ENCODE measurements around the gene ENTPD1. TPM values are rescaled to one million over a fixed set of nuclear protein-coding genes. Genes with fewer than 3 reads are reported as not detected.

The ENTPD1 gene
- total and polyA plus RNA-seq, 9 of the 15 experiments (the other 6 are each of a cell fraction or from before 2014, with no cell fraction given), result 0.07 to 1.5 (median 0.37) TPM

DNA sequence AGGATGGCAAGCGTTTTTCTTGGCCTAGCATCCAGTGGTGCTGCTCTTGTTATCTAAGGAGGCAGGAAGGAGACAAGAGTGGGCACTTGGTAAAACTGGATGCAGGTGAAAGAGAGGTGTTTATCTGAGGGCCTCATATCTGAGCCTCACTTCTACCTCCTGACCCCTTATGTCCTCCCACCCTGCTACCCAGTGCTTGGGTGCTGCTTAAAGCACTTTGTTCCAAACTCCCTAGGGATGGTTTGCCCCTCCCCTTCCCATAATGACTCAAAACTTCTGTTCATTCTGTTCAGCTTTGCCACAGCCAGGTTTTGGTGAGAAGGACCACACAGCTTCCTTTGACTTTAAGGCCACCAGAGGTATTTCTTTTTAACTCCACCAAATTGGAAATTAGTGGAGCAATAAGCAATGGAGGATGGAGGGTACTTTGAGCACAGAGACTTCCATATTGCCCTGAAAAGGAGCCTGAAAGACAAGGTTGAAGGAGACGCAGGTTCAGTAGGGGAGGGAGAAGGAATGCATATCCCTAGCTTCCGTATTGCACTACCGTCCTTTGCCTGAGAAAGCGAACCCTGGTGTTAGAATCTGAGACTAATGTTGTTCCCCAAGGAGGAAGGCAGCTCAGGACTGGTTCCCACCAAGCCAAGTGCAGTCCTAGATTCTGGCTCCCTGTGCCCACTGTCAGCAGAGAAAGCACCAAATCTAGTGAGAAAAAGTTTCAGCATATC lies 30.1 kb downstream of the ENTPD1 start (continued):
- TF ChIP-seq, protein P1, sequence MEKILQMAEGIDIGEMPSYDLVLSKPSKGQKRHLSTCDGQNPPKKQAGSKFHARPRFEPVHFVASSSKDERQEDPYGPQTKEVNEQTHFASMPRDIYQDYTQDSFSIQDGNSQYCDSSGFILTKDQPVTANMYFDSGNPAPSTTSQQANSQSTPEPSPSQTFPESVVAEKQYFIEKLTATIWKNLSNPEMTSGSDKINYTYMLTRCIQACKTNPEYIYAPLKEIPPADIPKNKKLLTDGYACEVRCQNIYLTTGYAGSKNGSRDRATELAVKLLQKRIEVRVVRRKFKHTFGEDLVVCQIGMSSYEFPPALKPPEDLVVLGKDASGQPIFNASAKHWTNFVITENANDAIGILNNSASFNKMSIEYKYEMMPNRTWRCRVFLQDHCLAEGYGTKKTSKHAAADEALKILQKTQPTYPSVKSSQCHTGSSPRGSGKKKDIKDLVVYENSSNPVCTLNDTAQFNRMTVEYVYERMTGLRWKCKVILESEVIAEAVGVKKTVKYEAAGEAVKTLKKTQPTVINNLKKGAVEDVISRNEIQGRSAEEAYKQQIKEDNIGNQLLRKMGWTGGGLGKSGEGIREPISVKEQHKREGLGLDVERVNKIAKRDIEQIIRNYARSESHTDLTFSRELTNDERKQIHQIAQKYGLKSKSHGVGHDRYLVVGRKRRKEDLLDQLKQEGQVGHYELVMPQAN (IDR thresholded peaks at IDR 0.05; ENCODE audit: borderline replicate concordance), result no peak
- no peak for TF ChIP-seq BHLHE40 (IDR thresholded peaks at IDR 0.05; ENCODE audit: low read length)
- TF ChIP-seq PCBP2 (IDR thresholded peaks at IDR 0.05; ENCODE audit: low read depth, low read length, poor library complexity, severe bottlenecking), result no peak
- TF ChIP-seq SMARCE1 (IDR thresholded peaks at IDR 0.05), result no peak
- no peak for TF ChIP-seq CBFA2T3 (IDR thresholded peaks at IDR 0.05)

DNA sequence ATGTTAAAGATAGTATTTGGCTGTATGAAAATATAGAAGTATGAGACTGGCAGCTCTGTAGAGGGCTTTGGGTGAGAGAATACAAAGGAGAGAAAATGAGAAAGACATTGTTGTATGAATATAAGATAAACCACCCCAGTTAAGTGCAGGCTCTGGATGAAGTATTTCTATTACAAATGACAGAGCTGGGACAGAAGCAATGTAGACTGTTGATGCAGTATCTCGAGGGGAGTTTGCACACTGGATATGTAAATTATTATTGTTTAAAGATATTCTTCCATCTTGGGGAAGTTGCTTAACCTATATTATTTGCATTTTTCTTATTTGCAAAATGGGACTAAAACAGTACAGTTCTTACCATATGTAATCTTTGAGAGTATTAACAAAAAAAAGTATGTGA lies 31.5 kb downstream of the ENTPD1 start:
- intact Hi-C loops (cut with micrococcal nuclease) (no loop called here), in situ Hi-C loops (cut with MboI) (no loop called here)
- ATAC-seq (no peak), FAIRE-seq (no peak), DNase-seq (ENCODE audit: extremely low read depth in 1 of 4, low spot score in 3 of 4) (no peak)
- Histone ChIP-seq H2AFZ (ENCODE audit: low read depth, low read length) (no peak overlapping the region), H4K20me1 (replicated peaks; ENCODE audit: control insufficient read depth, insufficient read depth, low read length) (no peaks in the 10 kb centered on the region), H3K4me1 (replicated peaks in 1 of 2; ENCODE audit: control insufficient read depth in 2 of 2, insufficient read depth in 2 of 2, low read length in 2 of 2) (no peaks in the 10 kb centered on the region), H3K9ac (ENCODE audit: insufficient read depth in 1 of 2, low read depth in 2 of 2, low read length in 2 of 2) (no peak overlapping the region), H3K27ac (ENCODE audit: extremely low read depth, low read depth, low read length) (no peak overlapping the region), H3K36me3 (ENCODE audit: control insufficient read depth, insufficient read depth, low read length) (no peaks in the 10 kb centered on the region), H3K79me2 (ENCODE audit: control insufficient read depth, insufficient read depth, low read length) (no peaks in the 10 kb centered on the region), H3K4me2 (ENCODE audit: insufficient read depth, low read length) (no peak overlapping the region), H3K9me3 (replicated peaks; ENCODE audit: control insufficient read depth, insufficient read depth, low read depth, low read length) (no peaks in the 10 kb centered on the region), H3K9me1 (ENCODE audit: control insufficient read depth, insufficient read depth, low read length) (no peaks in the 10 kb centered on the region), H3K27me3 (ENCODE audit: control insufficient read depth in 2 of 2, insufficient read depth in 2 of 2, low read length in 2 of 2) (peaks cover 0 to 8% of the 10 kb centered on the region in 2 experiments; a peak in 1 of 5 replicates), H3K4me3 (no peak overlapping the region)
- no TSS peak for BruUV-seq (replicated peaks)
- 0% methylated on average over 1 of the region's 1 CpG for WGBS (ENCODE audit: insufficient coverage, low coverage, missing lambda C conversion rate)
- ChIA-PET CTCF (ENCODE audit: low intra/inter-chr PET ratio) (no interaction called here), POLR2A (no interaction called here)
- TF ChIP-seq TAF1 (IDR thresholded peaks at IDR 0.05; ENCODE audit: control insufficient read depth, extremely low read depth, insufficient read depth, low read length, severe bottlenecking) (no peak), DDX20 (tag; IDR thresholded peaks at IDR 0.05; ENCODE audit: low read depth) (no peak), FOXP1 (CRISPR knock-in tag; IDR thresholded peaks at IDR 0.05) (no peak), SMARCB1 (IDR thresholded peaks at IDR 0.05; ENCODE audit: insufficient read length, low read depth) (no peak), NFE2 (IDR thresholded peaks at IDR 0.05; ENCODE audit: low read depth) (no peak), ATF2 (CRISPR knock-in tag; IDR thresholded peaks at IDR 0.05) (no peak), ZBTB17 (CRISPR knock-in tag; IDR thresholded peaks at IDR 0.05) (no peak), CCNT2 (IDR thresholded peaks at IDR 0.05; ENCODE audit: borderline replicate concordance, extremely low read depth, insufficient read length, low read depth, low read length) (no peak), TRIM28 (IDR thresholded peaks at IDR 0.05) (no peak)
- TF ChIP-seq, protein P2, sequence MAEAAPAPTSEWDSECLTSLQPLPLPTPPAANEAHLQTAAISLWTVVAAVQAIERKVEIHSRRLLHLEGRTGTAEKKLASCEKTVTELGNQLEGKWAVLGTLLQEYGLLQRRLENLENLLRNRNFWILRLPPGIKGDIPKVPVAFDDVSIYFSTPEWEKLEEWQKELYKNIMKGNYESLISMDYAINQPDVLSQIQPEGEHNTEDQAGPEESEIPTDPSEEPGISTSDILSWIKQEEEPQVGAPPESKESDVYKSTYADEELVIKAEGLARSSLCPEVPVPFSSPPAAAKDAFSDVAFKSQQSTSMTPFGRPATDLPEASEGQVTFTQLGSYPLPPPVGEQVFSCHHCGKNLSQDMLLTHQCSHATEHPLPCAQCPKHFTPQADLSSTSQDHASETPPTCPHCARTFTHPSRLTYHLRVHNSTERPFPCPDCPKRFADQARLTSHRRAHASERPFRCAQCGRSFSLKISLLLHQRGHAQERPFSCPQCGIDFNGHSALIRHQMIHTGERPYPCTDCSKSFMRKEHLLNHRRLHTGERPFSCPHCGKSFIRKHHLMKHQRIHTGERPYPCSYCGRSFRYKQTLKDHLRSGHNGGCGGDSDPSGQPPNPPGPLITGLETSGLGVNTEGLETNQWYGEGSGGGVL (CRISPR knock-in tag; IDR thresholded peaks at IDR 0.05), result no peak

All from K562 (cell line).